ENCODE results near the gene RASAL2.

GRCh38 chr1:178323067-178323466 lies 229.2 kb downstream of the RASAL2 start:
- TF ChIP-seq EZH2 (IDR thresholded peaks at IDR 0.05; ENCODE audit: insufficient read depth, low read length) = no peak
- TF ChIP-seq, protein P1, sequence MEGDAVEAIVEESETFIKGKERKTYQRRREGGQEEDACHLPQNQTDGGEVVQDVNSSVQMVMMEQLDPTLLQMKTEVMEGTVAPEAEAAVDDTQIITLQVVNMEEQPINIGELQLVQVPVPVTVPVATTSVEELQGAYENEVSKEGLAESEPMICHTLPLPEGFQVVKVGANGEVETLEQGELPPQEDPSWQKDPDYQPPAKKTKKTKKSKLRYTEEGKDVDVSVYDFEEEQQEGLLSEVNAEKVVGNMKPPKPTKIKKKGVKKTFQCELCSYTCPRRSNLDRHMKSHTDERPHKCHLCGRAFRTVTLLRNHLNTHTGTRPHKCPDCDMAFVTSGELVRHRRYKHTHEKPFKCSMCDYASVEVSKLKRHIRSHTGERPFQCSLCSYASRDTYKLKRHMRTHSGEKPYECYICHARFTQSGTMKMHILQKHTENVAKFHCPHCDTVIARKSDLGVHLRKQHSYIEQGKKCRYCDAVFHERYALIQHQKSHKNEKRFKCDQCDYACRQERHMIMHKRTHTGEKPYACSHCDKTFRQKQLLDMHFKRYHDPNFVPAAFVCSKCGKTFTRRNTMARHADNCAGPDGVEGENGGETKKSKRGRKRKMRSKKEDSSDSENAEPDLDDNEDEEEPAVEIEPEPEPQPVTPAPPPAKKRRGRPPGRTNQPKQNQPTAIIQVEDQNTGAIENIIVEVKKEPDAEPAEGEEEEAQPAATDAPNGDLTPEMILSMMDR (IDR thresholded peaks at IDR 0.05; ENCODE audit: insufficient read depth, low read depth, low read length) = no peak
